ENCODE results near the gene TRDMT1. TPM values are rescaled to one million over a fixed set of nuclear protein-coding genes. Genes with fewer than 3 reads are reported as not detected.
"Not testable (repeated sequence)": the region's sequence is repeated elsewhere in the genome, so short reads cannot be mapped to it uniquely, and the experiment has no call there.

TRDMT1 gene
- total RNA-seq, 2 donors from 2014 or later, result 7.3 to 7.5 TPM

- intact Hi-C loops (cut with DNase I), result no loop called here
- Histone ChIP-seq H3K36me3 (replicated peaks in 1 of 2; ENCODE audit: insufficient read depth in 1 of 2, low read depth in 2 of 2) (no peaks in the 10 kb centered on the region), H3K4me3 (no peak overlapping the region), H3K4me1 (no peaks in the 10 kb centered on the region), H3K27me3 (no peaks in the 10 kb centered on the region), H3K27ac (no peak overlapping the region), H3K9me3 (peaks cover 0 to 5% (median 0%) of the 10 kb centered on the region in 3 donors)
- DNase-seq, result no peak
- no peak for ATAC-seq
- no peak for TF ChIP-seq POLR2A (IDR thresholded peaks at IDR 0.05)
- TF ChIP-seq CTCF (IDR thresholded peaks at IDR 0.05), result no peak
- WGBS, 2 donors, result 77 to 87% methylated on average over 5 of the region's 5 CpGs
These were observed 85.3 kb downstream of the TRDMT1 start for GRCh38 chr10:17116193-17116592.

GRCh38 chr10:17115683-17116082, 85.8 kb downstream of the TRDMT1 start:
- no peaks in the 10 kb centered on the region for H3K36me3 ChIP-seq (replicated peaks in 1 of 2; ENCODE audit: insufficient read depth in 1 of 2, low read depth in 2 of 2)
- peaks cover 0 to 5% (median 0%) of the 10 kb centered on the region in 3 donors for H3K9me3 ChIP-seq
- H3K27me3 ChIP-seq, result no peaks in the 10 kb centered on the region
- ATAC-seq, result no peak
- H3K4me1 ChIP-seq, result no peaks in the 10 kb centered on the region
- TF ChIP-seq CTCF (IDR thresholded peaks at IDR 0.05), result no peak
- no peak for TF ChIP-seq POLR2A (IDR thresholded peaks at IDR 0.05)
- WGBS, 2 donors, result 53 to 57% methylated on average over 5 of the region's 5 CpGs
- H3K4me3 ChIP-seq, result no peak overlapping the region
- H3K27ac ChIP-seq, result no peak overlapping the region
- no peak for DNase-seq
- intact Hi-C loops (cut with DNase I), result no loop called here

DNA sequence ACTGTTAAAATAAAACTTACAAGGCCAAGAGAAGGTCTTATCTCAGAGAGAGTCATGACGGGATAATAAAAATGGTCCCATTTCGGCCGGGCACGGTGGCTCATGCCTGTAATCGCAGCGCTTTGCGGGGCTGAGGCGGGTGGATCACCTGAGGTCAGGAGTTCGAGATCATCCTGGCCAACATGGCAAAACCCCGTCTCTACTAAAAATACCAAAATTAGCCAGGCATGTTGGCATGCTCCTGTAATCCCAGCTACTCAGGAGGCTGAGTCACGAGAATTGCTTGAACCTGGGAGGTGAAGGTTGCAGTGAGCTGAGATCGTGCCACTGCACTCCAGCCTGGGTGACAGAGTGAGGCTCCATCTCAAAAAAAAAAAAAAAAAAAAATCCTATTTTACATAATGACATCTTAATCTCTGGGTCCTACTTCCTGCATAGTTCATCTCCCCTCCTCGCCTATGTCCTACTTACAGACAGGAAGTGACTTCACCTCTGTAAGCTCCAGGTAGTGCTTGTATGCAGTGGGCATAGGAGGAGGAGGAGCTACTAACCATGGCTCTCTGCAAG, 86.5 kb downstream of the TRDMT1 start:
- H3K27me3 ChIP-seq; H3K9me3 ChIP-seq; H3K27ac ChIP-seq; intact Hi-C loops (cut with DNase I); ATAC-seq; H3K4me3 ChIP-seq; H3K36me3 ChIP-seq (replicated peaks in 1 of 2; ENCODE audit: insufficient read depth in 1 of 2, low read depth in 2 of 2); DNase-seq; H3K4me1 ChIP-seq: not testable (repeated sequence)
- 68 to 88% methylated on average over 13 of the region's 13 CpGs for WGBS, 2 donors

- no peaks in the 10 kb centered on the region for H3K9me3 ChIP-seq
- TF ChIP-seq CTCF (IDR thresholded peaks at IDR 0.05) (no peak), POLR2A (IDR thresholded peaks at IDR 0.05) (no peak)
- 45 to 50% methylated on average over 7 of the region's 7 CpGs for WGBS, 2 donors
- no peak overlapping the region for H3K27ac ChIP-seq
- DNase-seq (peak in 2 of 4 donors; percentile 18 to 20), ATAC-seq (no peak)
- intact Hi-C loops (cut with DNase I), result no loop called here
- no peaks in the 10 kb centered on the region for H3K4me1 ChIP-seq
- H3K27me3 ChIP-seq, result no peaks in the 10 kb centered on the region
- H3K36me3 ChIP-seq (replicated peaks in 1 of 2; ENCODE audit: insufficient read depth in 1 of 2, low read depth in 2 of 2), result no peaks in the 10 kb centered on the region
- no peak overlapping the region for H3K4me3 ChIP-seq
These were observed 87.5 kb downstream of the TRDMT1 start for GRCh38 chr10:17113889-17114540.

- no peaks in the 10 kb centered on the region for H3K4me1 ChIP-seq
- H3K27me3 ChIP-seq, result no peaks in the 10 kb centered on the region
- no peak for ATAC-seq
- DNase-seq, result no peak
- no peak overlapping the region for H3K4me3 ChIP-seq
- WGBS, 2 donors, result 86 to 90% methylated on average over 4 of the region's 4 CpGs
- H3K9me3 ChIP-seq, result no peaks in the 10 kb centered on the region
- no peak for TF ChIP-seq CTCF (IDR thresholded peaks at IDR 0.05)
- TF ChIP-seq POLR2A (IDR thresholded peaks at IDR 0.05), result no peak
- H3K27ac ChIP-seq, result no peak overlapping the region
- no peaks in the 10 kb centered on the region for H3K36me3 ChIP-seq (replicated peaks in 1 of 2; ENCODE audit: insufficient read depth in 1 of 2, low read depth in 2 of 2)
- intact Hi-C loops (cut with DNase I), result no loop called here
These were observed 88.1 kb downstream of the TRDMT1 start for GRCh38 chr10:17113346-17113745.
